ENCODE measurements around the gene KRTAP5-5. TPM values are rescaled to one million over a fixed set of nuclear protein-coding genes. Genes with fewer than 3 reads are reported as not detected.

The KRTAP5-5 gene
- total RNA-seq, 1 donor from 2014 or later, result not detected

DNA sequence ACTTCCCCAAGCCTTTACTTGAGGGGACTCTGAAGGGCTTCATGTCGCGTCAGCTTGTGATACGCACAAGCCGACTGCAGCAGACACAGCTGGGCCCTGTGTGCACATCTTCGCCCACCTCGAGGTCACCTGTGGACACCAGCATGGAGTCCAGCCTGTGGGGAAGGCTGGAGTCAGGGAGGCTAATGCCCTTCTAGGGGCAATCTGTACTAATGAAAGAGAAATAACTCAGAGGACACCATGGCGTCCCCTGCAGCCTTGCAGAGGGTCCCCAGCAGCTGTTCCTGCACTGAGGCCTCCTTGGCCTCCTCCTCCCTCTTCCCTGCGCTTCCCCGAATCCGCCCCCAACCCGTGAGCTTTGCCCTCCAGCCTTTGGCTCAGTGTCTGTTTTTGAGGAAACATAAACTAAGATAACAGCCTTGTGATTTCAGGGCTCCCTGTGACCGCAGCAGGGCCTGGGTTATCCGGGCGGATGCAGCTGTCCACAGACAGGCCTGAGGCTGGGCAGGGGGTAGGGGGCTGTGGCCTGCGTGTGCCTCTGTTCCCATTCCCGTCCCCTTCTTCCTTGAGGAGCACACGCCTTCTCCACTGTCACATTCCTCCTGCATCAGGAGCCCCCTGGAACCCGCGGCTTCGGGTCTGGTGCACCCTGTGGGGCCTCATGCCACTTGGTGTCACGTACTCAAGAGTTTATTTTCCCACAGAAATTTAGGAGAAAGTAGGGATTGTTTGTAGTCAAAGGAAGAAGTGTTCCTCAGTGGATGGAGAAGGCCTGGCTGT is 25.0 kb downstream of the KRTAP5-5 start:
- Mint-ChIP-seq H3K27ac (ENCODE audit: unreplicated experiment) (no peak overlapping the region), H3K27me3 (ENCODE audit: unreplicated experiment) (peaks cover 33% of the 10 kb centered on the region), H3K36me3 (ENCODE audit: unreplicated experiment) (no peaks in the 10 kb centered on the region), H3K4me1 (ENCODE audit: unreplicated experiment) (no peaks in the 10 kb centered on the region), H3K4me3 (ENCODE audit: unreplicated experiment) (no peak overlapping the region), H3K9me3 (ENCODE audit: unreplicated experiment) (no peaks in the 10 kb centered on the region)
- DNase-seq (ENCODE audit: extremely low spot score, unreplicated experiment), result no peak
- TF ChIP-seq, protein P1, sequence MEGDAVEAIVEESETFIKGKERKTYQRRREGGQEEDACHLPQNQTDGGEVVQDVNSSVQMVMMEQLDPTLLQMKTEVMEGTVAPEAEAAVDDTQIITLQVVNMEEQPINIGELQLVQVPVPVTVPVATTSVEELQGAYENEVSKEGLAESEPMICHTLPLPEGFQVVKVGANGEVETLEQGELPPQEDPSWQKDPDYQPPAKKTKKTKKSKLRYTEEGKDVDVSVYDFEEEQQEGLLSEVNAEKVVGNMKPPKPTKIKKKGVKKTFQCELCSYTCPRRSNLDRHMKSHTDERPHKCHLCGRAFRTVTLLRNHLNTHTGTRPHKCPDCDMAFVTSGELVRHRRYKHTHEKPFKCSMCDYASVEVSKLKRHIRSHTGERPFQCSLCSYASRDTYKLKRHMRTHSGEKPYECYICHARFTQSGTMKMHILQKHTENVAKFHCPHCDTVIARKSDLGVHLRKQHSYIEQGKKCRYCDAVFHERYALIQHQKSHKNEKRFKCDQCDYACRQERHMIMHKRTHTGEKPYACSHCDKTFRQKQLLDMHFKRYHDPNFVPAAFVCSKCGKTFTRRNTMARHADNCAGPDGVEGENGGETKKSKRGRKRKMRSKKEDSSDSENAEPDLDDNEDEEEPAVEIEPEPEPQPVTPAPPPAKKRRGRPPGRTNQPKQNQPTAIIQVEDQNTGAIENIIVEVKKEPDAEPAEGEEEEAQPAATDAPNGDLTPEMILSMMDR (IDR thresholded peaks at IDR 0.05), result no peak

DNA sequence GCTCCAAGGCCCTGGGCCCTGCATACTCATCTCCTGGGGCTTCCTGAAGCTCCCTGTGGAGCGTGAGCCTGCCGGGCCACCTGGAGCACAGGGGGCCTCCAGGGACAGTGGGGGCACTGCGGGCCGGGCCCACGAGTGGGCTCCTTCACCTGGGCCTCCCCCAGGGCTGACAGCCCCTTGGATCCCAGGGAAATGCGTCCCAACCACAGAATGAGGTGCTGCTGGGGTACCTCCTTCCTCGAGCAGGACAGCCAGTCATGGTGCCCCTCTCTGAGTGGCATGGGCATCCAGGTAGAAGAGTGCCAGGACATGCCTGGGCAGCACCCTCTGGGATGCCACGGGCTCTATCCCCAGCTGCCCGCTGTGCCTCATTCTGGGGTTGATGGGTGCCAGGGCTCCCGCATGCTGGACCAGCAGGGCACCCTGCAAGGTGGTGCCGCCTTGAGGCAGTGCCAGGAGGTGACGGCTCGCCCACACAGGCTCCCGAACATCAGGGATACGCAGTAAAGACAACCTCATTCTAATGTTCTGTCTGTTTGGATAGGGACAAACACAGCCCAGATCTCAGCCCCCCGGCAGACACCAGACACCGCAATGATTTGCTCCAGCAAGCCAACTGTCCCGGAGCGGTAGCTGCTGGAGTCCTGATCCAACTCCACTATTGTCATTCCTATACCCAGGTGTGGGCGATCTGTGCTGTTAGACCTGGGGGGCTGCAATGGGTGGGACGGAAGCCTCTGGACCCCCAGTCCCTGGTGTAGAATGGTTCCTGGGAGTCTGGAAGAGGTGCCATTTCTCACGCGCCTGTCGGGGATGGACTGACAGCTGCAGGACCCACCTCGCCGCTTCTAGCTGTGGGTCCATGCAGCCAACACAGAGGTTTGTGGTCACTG is 25.8 kb downstream of the KRTAP5-5 start:
- H3K27ac Mint-ChIP-seq (ENCODE audit: unreplicated experiment), result no peak overlapping the region
- H3K36me3 Mint-ChIP-seq (ENCODE audit: unreplicated experiment), result no peaks in the 10 kb centered on the region
- no peak overlapping the region for H3K4me3 Mint-ChIP-seq (ENCODE audit: unreplicated experiment)
- peaks cover 41% of the 10 kb centered on the region for H3K27me3 Mint-ChIP-seq (ENCODE audit: unreplicated experiment)
- TF ChIP-seq, protein P1 (IDR thresholded peaks at IDR 0.05), result no peak
- no peak for DNase-seq (ENCODE audit: extremely low spot score, unreplicated experiment)
- H3K9me3 Mint-ChIP-seq (ENCODE audit: unreplicated experiment), result no peaks in the 10 kb centered on the region
- no peaks in the 10 kb centered on the region for H3K4me1 Mint-ChIP-seq (ENCODE audit: unreplicated experiment)

DNA sequence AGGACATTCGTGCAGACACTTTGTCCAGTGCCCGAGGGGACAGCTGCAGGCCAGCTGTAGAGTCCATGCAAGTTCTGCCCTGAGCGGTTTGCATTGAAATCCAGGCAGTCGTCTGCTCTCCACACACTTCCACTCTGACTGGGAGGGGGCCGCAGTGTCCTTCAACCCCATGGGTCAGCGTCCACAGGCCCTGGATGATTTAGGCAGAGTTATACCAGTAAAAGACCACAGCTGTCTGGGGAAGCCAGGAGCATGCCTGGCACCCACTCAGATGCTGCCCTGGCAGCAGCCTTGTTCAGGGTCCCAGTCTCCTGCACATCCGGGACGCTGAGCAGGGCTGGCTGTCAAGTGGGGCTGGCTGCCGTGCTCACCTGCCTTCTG is 26.5 kb downstream of the KRTAP5-5 start:
- TF ChIP-seq, protein P1 (IDR thresholded peaks at IDR 0.05), result no peak
- Mint-ChIP-seq H3K27me3 (ENCODE audit: unreplicated experiment) (peaks cover 40% of the 10 kb centered on the region), H3K36me3 (ENCODE audit: unreplicated experiment) (no peaks in the 10 kb centered on the region), H3K4me1 (ENCODE audit: unreplicated experiment) (no peaks in the 10 kb centered on the region), H3K9me3 (ENCODE audit: unreplicated experiment) (no peaks in the 10 kb centered on the region), H3K4me3 (ENCODE audit: unreplicated experiment) (no peak overlapping the region), H3K27ac (ENCODE audit: unreplicated experiment) (no peak overlapping the region)
- no peak for DNase-seq (ENCODE audit: extremely low spot score, unreplicated experiment)

DNA sequence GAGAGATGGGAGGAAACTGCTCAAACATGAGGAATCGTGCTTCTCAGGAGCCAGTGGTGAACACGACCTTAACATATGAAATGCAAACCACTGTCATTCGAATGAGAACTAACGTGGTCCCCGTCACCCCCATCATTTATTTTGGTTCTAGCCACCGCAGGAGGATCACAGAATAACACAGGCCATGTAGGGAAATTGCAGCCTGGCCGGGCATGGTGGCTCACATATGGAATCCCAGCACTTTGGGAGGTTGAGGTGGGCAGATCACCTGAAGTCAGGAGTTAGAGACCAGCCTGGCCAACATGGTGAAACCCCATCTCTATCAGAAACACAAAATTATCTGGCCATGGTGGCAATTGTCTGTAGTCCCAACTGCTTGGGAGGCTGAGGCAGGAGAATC is 27.1 kb downstream of the KRTAP5-5 start:
- H3K27me3 Mint-ChIP-seq (ENCODE audit: unreplicated experiment), result peaks cover 40% of the 10 kb centered on the region
- no peaks in the 10 kb centered on the region for H3K36me3 Mint-ChIP-seq (ENCODE audit: unreplicated experiment)
- TF ChIP-seq, protein P1 (IDR thresholded peaks at IDR 0.05), result no peak
- no peak for DNase-seq (ENCODE audit: extremely low spot score, unreplicated experiment)
- H3K4me1 Mint-ChIP-seq (ENCODE audit: unreplicated experiment), result no peaks in the 10 kb centered on the region
- H3K9me3 Mint-ChIP-seq (ENCODE audit: unreplicated experiment), result no peaks in the 10 kb centered on the region
- H3K4me3 Mint-ChIP-seq (ENCODE audit: unreplicated experiment), result no peak overlapping the region
- H3K27ac Mint-ChIP-seq (ENCODE audit: unreplicated experiment), result no peak overlapping the region

DNA sequence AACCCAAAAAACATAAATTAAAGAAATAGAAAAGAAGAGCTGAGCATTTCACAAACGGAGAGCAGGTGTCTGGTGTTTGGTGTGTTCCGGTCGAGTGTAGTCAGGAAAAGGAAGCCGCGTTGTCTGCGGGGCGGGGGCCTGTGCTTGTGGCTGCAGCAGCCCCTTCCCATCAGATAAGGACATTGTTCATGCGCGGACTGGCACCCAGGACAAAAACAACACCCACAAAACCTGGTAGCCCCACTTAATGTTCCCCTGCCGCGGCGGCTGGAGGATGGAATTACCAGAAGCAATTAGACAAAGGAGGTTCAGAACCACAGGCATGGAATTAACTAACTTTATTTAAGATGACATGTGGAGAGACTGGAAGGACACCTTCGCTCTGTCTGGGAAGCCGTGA is 29.9 kb downstream of the KRTAP5-5 start:
- TF ChIP-seq, protein P1 (IDR thresholded peaks at IDR 0.05), result no peak
- Mint-ChIP-seq H3K27me3 (ENCODE audit: unreplicated experiment) (peaks cover 42% of the 10 kb centered on the region), H3K4me1 (ENCODE audit: unreplicated experiment) (no peaks in the 10 kb centered on the region), H3K27ac (ENCODE audit: unreplicated experiment) (no peak overlapping the region), H3K36me3 (ENCODE audit: unreplicated experiment) (no peaks in the 10 kb centered on the region), H3K9me3 (ENCODE audit: unreplicated experiment) (no peaks in the 10 kb centered on the region), H3K4me3 (ENCODE audit: unreplicated experiment) (no peak overlapping the region)
- no peak for DNase-seq (ENCODE audit: extremely low spot score, unreplicated experiment)
